Lung (tissue), 12 donors: ENCODE measurements around the gene UXS1. TPM values are rescaled to one million over a fixed set of nuclear protein-coding genes. Genes with fewer than 3 reads are reported as not detected.

Experiments used
- ATAC-seq: fragments of 200-7000 bp; cut with Tn5 transposase; one replicate; pipeline ENCODE4 v1.9.1; 2020; ENCODE audit warnings: moderate number of reproducible peaks; ENCODE audit not compliant: insufficient read depth, low FRiP score
- DNase-seq, 3 donors: peaks; one replicate each; pipeline ENCODE4 v3.0.0-alpha.2; 2013 to 2017
- H3K27ac ChIP-seq, 2 donors: one replicate each; pipeline ENCODE4 v1.5.1; 2013; ENCODE audit warnings: mild to moderate bottlenecking in 2 of 2, moderate library complexity in 2 of 2, control low read depth in 1 of 2, inconsistent platforms in 1 of 2, low read depth in 1 of 2, low read length in 1 of 2
- H3K27me3 ChIP-seq, 3 donors: one replicate each; pipeline ENCODE4 v1.5.1; 2013; ENCODE audit warnings: low read length in 2 of 3; ENCODE audit not compliant: control insufficient read depth in 3 of 3, insufficient read depth in 3 of 3
- H3K36me3 ChIP-seq, 4 donors: one replicate each; pipeline ENCODE4 v1.5.1; 2013; ENCODE audit warnings: low read length in 4 of 4, mild to moderate bottlenecking in 1 of 4, moderate library complexity in 1 of 4; ENCODE audit not compliant: control insufficient read depth in 4 of 4, insufficient read depth in 4 of 4
- H3K4me1 ChIP-seq, 5 donors: one replicate each; pipeline ENCODE4 v1.5.1; 2013; ENCODE audit warnings: low read length in 5 of 5, mild to moderate bottlenecking in 2 of 5, moderate library complexity in 1 of 5; ENCODE audit not compliant: control insufficient read depth in 5 of 5, insufficient read depth in 5 of 5
- H3K4me3 ChIP-seq: one replicate; pipeline ENCODE4 v1.5.1; 2013; ENCODE audit warnings: mild to moderate bottlenecking, control low read depth, moderate library complexity
- H3K9ac ChIP-seq, 2 donors: one replicate each; pipeline ENCODE4 v1.5.1; 2013; ENCODE audit warnings: low read length in 2 of 2, control low read depth in 1 of 2; ENCODE audit not compliant: insufficient read depth in 1 of 2
- H3K9me3 ChIP-seq, 4 donors: one replicate each; pipeline ENCODE4 v1.5.1; 2013; ENCODE audit warnings: low read length in 3 of 4, mild to moderate bottlenecking in 1 of 4, moderate library complexity in 1 of 4; ENCODE audit not compliant: control insufficient read depth in 4 of 4, insufficient read depth in 3 of 4
- WGBS, 2 donors: extraction: QIAGEN DNeasy Blood & Tissue Kit; methylation state at CpG; one replicate each; pipeline ENCODE4 v1.1.7; 2013; 5-methylcytosine and 5-hydroxymethylcytosine counted together
- polyA plus RNA-seq, 2 donors: library from polyadenylated mRNA; stranded (reverse); fragments of 200-250 nt; gene quantifications; one replicate each; pipeline ENCODE4 v1.2.1, GENCODE V29; 2013
- total RNA-seq, 2 donors: library from RNA; depleted of rRNA in 1 of 2; stranded (reverse); fragments of >200 nt in 1 of 2; gene quantifications; one replicate each; pipeline ENCODE4 v1.2.1, GENCODE V29; 2014 to 2021
- TF ChIP-seq, protein P1 (sequence below): IDR thresholded peaks from 2 replicates; pipeline ENCODE4 v1.5.1; 2012; ENCODE audit warnings: mild to moderate bottlenecking; ENCODE audit errors: control extremely low read depth, extremely low read depth
- donor health status: control.
- donor health status: control.
- donor health status: Bipolar disorder and iron deficiency.
- donor health status: healthy.
- donor health status: DM: yes; HTN: yes; CAD: no.

The UXS1 gene
- total and polyA plus RNA-seq, 4 donors: 24.6 to 96.5 (median 43.1) TPM

DNA sequence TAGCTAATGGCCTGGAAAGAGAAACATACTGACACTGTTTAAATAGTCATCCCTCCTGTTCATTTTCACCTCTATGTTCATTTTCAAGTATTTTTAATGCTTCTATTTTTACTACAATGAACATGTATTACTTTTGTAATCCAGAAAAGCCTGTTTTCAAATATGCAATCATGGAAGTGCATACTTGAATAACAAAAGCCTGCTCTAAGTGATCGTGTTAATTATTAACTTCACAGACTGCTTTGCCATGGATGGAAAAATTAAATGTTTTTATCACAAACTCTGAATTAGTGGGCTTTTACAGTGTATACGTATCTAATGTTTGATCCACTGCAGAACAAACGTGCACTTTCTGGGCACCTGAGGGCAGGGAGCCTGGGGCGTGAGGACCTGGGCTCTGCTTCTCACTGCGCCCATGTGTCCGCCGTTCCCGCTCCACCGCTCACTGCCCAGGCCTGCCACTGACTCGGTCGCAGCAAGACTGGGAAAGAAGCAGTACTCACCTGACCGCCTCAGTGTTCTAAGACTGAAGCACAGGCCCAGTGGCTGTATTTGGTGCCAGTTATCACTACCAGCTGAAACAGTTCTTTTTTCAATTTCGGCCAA, 80.6 kb downstream of the UXS1 start:
- TF ChIP-seq, protein P1, sequence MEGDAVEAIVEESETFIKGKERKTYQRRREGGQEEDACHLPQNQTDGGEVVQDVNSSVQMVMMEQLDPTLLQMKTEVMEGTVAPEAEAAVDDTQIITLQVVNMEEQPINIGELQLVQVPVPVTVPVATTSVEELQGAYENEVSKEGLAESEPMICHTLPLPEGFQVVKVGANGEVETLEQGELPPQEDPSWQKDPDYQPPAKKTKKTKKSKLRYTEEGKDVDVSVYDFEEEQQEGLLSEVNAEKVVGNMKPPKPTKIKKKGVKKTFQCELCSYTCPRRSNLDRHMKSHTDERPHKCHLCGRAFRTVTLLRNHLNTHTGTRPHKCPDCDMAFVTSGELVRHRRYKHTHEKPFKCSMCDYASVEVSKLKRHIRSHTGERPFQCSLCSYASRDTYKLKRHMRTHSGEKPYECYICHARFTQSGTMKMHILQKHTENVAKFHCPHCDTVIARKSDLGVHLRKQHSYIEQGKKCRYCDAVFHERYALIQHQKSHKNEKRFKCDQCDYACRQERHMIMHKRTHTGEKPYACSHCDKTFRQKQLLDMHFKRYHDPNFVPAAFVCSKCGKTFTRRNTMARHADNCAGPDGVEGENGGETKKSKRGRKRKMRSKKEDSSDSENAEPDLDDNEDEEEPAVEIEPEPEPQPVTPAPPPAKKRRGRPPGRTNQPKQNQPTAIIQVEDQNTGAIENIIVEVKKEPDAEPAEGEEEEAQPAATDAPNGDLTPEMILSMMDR: no peak
- no peaks in the 10 kb centered on the region for H3K9me3 ChIP-seq
- WGBS, 2 donors: 76 to 85% methylated on average over 13 of the region's 13 CpGs
- no peaks in the 10 kb centered on the region for H3K27me3 ChIP-seq
- peak overlapping the region in 1 of 2 donors; percentile 69 for H3K27ac ChIP-seq
- H3K36me3 ChIP-seq: peaks cover 2 to 32% (median 18%) of the 10 kb centered on the region in 4 donors
- H3K4me1 ChIP-seq: peaks cover 0 to 18% (median 5%) of the 10 kb centered on the region in 5 donors
- H3K4me3 ChIP-seq: no peak overlapping the region
- ATAC-seq (no peak), DNase-seq (peak; percentile 42 to 76 (median 66))
- H3K9ac ChIP-seq: no peak overlapping the region

DNA sequence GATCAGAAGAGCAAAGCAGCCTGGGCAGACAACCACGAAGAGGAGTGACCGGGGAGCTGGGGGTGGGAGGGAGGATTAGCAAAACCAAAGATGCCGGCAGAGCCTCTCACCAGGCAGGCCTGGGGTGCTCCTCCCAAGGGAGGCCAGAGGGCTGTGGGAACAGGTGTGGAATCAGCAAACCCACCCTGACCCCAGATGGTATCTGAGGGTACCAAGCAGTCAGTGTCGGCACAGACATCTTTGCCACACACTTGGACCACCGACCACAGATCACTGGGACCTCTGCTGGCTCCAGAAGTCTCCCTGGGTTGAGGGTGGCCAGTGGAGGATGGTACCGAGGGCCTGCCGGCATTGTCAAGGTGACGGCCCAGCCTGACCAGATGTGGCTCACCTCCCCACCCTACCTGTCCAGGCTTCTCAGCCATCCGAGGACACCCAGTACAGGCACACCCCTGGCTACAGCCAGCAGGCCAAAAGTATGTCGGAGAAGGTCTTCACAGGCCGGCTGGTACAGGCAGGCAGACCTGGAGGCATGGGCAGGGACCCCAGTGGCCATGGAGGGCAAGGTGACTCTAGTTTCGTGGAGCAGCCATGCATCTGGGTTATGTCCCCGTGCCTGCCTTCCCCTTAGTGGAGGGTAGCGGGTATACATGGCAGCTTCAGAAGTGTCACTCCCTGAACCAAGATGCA, 82.1 kb downstream of the UXS1 start:
- ATAC-seq: no peak
- H3K9me3 ChIP-seq: no peaks in the 10 kb centered on the region
- TF ChIP-seq, protein P1: no peak
- no peaks in the 10 kb centered on the region for H3K27me3 ChIP-seq
- H3K4me3 ChIP-seq: no peak overlapping the region
- H3K27ac ChIP-seq: no peak overlapping the region
- no peak for DNase-seq
- 96% methylated on average over 14 of the region's 14 CpGs for WGBS, 2 donors
- peaks cover 2 to 31% (median 17%) of the 10 kb centered on the region in 4 donors for H3K36me3 ChIP-seq
- H3K9ac ChIP-seq: no peak overlapping the region
- H3K4me1 ChIP-seq: peaks cover 0 to 23% (median 5%) of the 10 kb centered on the region in 5 donors

DNA sequence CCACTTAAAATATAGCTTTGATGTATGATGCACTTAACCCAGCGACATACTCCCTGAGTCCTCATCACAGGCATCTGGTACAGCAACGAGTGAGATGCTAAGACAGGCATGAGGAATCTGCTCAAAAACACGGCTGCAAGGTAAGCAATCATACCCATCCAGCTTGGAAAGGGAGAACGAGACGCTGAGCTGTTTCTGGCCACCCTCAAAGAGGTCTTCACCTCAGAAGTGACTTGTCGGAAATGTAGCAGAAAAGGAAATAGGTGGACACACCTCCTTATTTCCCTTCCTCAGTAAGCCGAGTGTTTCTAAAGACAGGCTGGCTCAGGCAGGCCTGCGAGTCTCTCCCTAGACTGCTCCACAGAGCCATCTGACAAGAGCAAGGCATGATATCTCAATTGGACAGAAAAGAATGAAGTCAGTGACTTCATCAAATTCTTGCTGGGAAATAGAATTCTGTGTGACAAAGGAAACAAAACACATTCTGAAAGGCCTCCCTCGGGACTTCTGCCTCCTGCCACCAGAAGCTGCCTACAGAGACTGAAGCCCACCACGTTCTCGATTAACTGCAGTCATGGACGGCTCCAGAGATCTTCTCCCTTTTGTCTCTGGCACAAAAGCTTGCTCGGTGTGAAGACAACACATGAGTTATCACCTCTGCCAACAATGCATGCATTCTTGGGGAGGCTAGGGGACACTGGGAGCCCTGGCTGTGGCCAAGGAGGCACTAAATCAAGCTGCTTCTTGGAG, 84.3 kb downstream of the UXS1 start:
- no peak overlapping the region for H3K9ac ChIP-seq
- TF ChIP-seq, protein P1: no peak
- no peak for DNase-seq
- no peak for ATAC-seq
- no peak overlapping the region for H3K27ac ChIP-seq
- H3K4me3 ChIP-seq: no peak overlapping the region
- 81 to 87% methylated on average over 13 of the region's 13 CpGs for WGBS, 2 donors
- peaks cover 0 to 23% (median 5%) of the 10 kb centered on the region in 5 donors for H3K4me1 ChIP-seq
- peaks cover 2 to 30% (median 16%) of the 10 kb centered on the region in 4 donors for H3K36me3 ChIP-seq
- no peaks in the 10 kb centered on the region for H3K9me3 ChIP-seq
- H3K27me3 ChIP-seq: no peaks in the 10 kb centered on the region
